Activated CD8-positive, alpha-beta T cell treated with anti-CD3 and anti-CD28 coated beads for 36 hours (primary cell): ENCODE measurements around the gene AMER2. TPM values are rescaled to one million over a fixed set of nuclear protein-coding genes. Genes with fewer than 3 reads are reported as not detected.

Source experiments
- ATAC-seq: fragments of 200-7000 bp; cut with Tn5 transposase; one replicate; pipeline ENCODE4 v1.10.0; 2021; ENCODE audit warnings: mild to moderate bottlenecking, moderate library complexity
- CTCF ChIA-PET: fragments of 350-600 bp; sonication (Branson Sonifier 250); formaldehyde crosslinking; loops from one replicate; lab custom pipeline; 2021; ENCODE audit warnings: antibody characterized with exemption; lab: Charles Lee
- POLR2A ChIA-PET: fragments of 350-600 bp; sonication (Branson Sonifier 250); formaldehyde crosslinking; loops from one replicate; lab custom pipeline; 2021; ENCODE audit warnings: antibody characterized with exemption; lab: Charles Lee
- DNase-seq: peaks from one replicate; pipeline ENCODE4 v3.0.0-alpha.2; 2020
- H3K27ac Mint-ChIP-seq: one replicate; pipeline ENCODE4 v1.8.0; 2021; ENCODE audit warnings: mild to moderate bottlenecking, mixed read lengths
- H3K27me3 Mint-ChIP-seq: one replicate; pipeline ENCODE4 v1.8.0; 2021; ENCODE audit warnings: mixed read lengths
- H3K36me3 Mint-ChIP-seq: one replicate; pipeline ENCODE4 v1.8.0; 2021; ENCODE audit warnings: low read depth, mixed read lengths
- H3K4me1 Mint-ChIP-seq: one replicate; pipeline ENCODE4 v1.8.0; 2021; ENCODE audit warnings: low read depth, mixed read lengths
- H3K4me3 Mint-ChIP-seq: one replicate; pipeline ENCODE4 v1.8.0; 2021; ENCODE audit warnings: mild to moderate bottlenecking, moderate library complexity, mixed read lengths
- H3K9me3 Mint-ChIP-seq: one replicate; pipeline ENCODE4 v1.8.0; 2021; ENCODE audit warnings: mixed read lengths
- CTCF ChIP-seq: fragments of 200-600 bp; IDR thresholded peaks from one replicate; pipeline ENCODE4 v1.8.0; 2022; ENCODE audit warnings: antibody characterized with exemption, mild to moderate bottlenecking
- intact Hi-C: fragments of 100-400 bp; cut with micrococcal nuclease; formaldehyde crosslinking; loops from one replicate; pipeline ENCODE4 v1.10.0; 2022
- total RNA-seq, 2 experiments: library from RNA; stranded (reverse); gene quantifications; one replicate each; pipeline ENCODE4 v1.2.3, GENCODE V29; 2021

Gene AMER2
- total RNA-seq, 2 experiments from 2014 or later: not detected

GRCh38 chr13:25192489-25192888, 20.4 kb upstream of the AMER2 start:
- Mint-ChIP-seq H3K27me3 (peaks cover 24% of the 10 kb centered on the region), H3K4me1 (no peaks in the 10 kb centered on the region), H3K27ac (no peak overlapping the region), H3K9me3 (no peaks in the 10 kb centered on the region), H3K36me3 (no peaks in the 10 kb centered on the region), H3K4me3 (no peak overlapping the region)
- ATAC-seq (no peak), DNase-seq (no peak)
- no peak for TF ChIP-seq CTCF
- POLR2A ChIA-PET: interaction anchor here (1.2 kb wide), 1 partner anchor 19 kb away, joined by 3 read pairs; no protein-coding TSS in a partner anchor
- intact Hi-C loops: no loop called here
- CTCF ChIA-PET: interaction anchor here (1.3 kb wide), 1 partner anchor 78 kb away, joined by 3 read pairs; no protein-coding TSS in a partner anchor

GRCh38 chr13:25192052-25192451, 20.0 kb upstream of the AMER2 start:
- Mint-ChIP-seq H3K4me3 (no peak overlapping the region), H3K36me3 (no peaks in the 10 kb centered on the region), H3K9me3 (no peaks in the 10 kb centered on the region), H3K4me1 (no peaks in the 10 kb centered on the region), H3K27ac (no peak overlapping the region), H3K27me3 (peaks cover 24% of the 10 kb centered on the region)
- ChIA-PET POLR2A (interaction anchor here (1.2 kb wide), 1 partner anchor 18 kb away, joined by 3 read pairs; no protein-coding TSS in a partner anchor), CTCF (no interaction called here)
- no peak for TF ChIP-seq CTCF
- intact Hi-C loops: no loop called here
- no peak for ATAC-seq
- DNase-seq: no peak

- intact Hi-C loops: no loop called here
- DNase-seq (no peak), ATAC-seq (no peak)
- Mint-ChIP-seq H3K9me3 (no peaks in the 10 kb centered on the region), H3K27me3 (peaks cover 25% of the 10 kb centered on the region), H3K4me3 (no peak overlapping the region), H3K36me3 (no peaks in the 10 kb centered on the region), H3K27ac (no peak overlapping the region), H3K4me1 (no peaks in the 10 kb centered on the region)
- CTCF ChIA-PET: no interaction called here
- POLR2A ChIA-PET: interaction anchor here (0.6 kb wide), 1 partner anchor 568 kb away, joined by 3 read pairs; no protein-coding TSS in a partner anchor
- no peak for TF ChIP-seq CTCF
Measured at GRCh38 chr13:25190771-25191170, 18.7 kb upstream of the AMER2 start.

GRCh38 chr13:25190256-25190655, 18.2 kb upstream of the AMER2 start:
- Mint-ChIP-seq H3K27ac (no peak overlapping the region), H3K4me3 (no peak overlapping the region), H3K9me3 (no peaks in the 10 kb centered on the region), H3K36me3 (no peaks in the 10 kb centered on the region), H3K4me1 (no peaks in the 10 kb centered on the region), H3K27me3 (peaks cover 25% of the 10 kb centered on the region)
- ChIA-PET POLR2A (interaction anchor here (0.6 kb wide), 1 partner anchor 568 kb away, joined by 3 read pairs; no protein-coding TSS in a partner anchor), CTCF (no interaction called here)
- no peak for ATAC-seq
- intact Hi-C loops: no loop called here
- no peak for DNase-seq
- no peak for TF ChIP-seq CTCF

GRCh38 chr13:25187596-25187995, 15.5 kb upstream of the AMER2 start:
- Mint-ChIP-seq H3K36me3 (no peaks in the 10 kb centered on the region), H3K9me3 (no peaks in the 10 kb centered on the region), H3K27me3 (peaks cover 23% of the 10 kb centered on the region), H3K4me1 (no peaks in the 10 kb centered on the region), H3K4me3 (no peak overlapping the region), H3K27ac (no peak overlapping the region)
- ChIA-PET POLR2A (no interaction called here), CTCF (no interaction called here)
- ATAC-seq (no peak), DNase-seq (no peak)
- intact Hi-C loops: no loop called here
- TF ChIP-seq CTCF: no peak
